HFFc6 (cell line): Measurements from ENCODE around the gene SBNO2. TPM values are rescaled to one million over a fixed set of nuclear protein-coding genes. Genes with fewer than 3 reads are reported as not detected.

Source experiments
- DNase-seq: peaks from one replicate; pipeline ENCODE4 v3.0.0-alpha.2; 2018
- H3K27ac Mint-ChIP-seq: 2 replicates; pipeline ENCODE4 v1.8.0; 2020; ENCODE audit warnings: mild to moderate bottlenecking, mixed read lengths
- H3K27me3 Mint-ChIP-seq: 2 replicates; pipeline ENCODE4 v1.8.0; 2021; ENCODE audit warnings: mild to moderate bottlenecking, moderate library complexity, mixed read lengths; ENCODE audit not compliant: insufficient read depth
- H3K36me3 Mint-ChIP-seq: 2 replicates; pipeline ENCODE4 v1.8.0; 2021; ENCODE audit warnings: low read depth, mixed read lengths
- H3K4me1 Mint-ChIP-seq: 2 replicates; pipeline ENCODE4 v1.8.0; 2020; ENCODE audit warnings: low read depth, mixed read lengths
- H3K4me3 Mint-ChIP-seq: 2 replicates; pipeline ENCODE4 v1.8.0; 2020; ENCODE audit warnings: mild to moderate bottlenecking, moderate library complexity, mixed read lengths
- H3K9me3 Mint-ChIP-seq: 2 replicates; pipeline ENCODE4 v1.8.0; 2020; ENCODE audit warnings: mild to moderate bottlenecking, mixed read lengths
- total RNA-seq, 6 experiments: library from RNA; stranded (reverse); fragmentation: NEBNext Ultra II Directional; extraction: Animal tissue kit (Norgen Biotek cat#: 25700); gene quantifications; 2 replicates in 1 of 6; 3 replicates in 5 of 6; pipeline ENCODE4 v1.2.3, GENCODE V29; 2021
- TF ChIP-seq, protein P1 (sequence below): fragments of 200-600 bp; sonication (generic); IDR thresholded peaks from 2 replicates; pipeline ENCODE4 v1.5.0; 2021; ENCODE audit warnings: antibody characterized with exemption, mild to moderate bottlenecking

SBNO2 gene
- total RNA-seq, 6 experiments from 2014 or later = 33.7 to 49.8 (median 41.5) TPM

DNA sequence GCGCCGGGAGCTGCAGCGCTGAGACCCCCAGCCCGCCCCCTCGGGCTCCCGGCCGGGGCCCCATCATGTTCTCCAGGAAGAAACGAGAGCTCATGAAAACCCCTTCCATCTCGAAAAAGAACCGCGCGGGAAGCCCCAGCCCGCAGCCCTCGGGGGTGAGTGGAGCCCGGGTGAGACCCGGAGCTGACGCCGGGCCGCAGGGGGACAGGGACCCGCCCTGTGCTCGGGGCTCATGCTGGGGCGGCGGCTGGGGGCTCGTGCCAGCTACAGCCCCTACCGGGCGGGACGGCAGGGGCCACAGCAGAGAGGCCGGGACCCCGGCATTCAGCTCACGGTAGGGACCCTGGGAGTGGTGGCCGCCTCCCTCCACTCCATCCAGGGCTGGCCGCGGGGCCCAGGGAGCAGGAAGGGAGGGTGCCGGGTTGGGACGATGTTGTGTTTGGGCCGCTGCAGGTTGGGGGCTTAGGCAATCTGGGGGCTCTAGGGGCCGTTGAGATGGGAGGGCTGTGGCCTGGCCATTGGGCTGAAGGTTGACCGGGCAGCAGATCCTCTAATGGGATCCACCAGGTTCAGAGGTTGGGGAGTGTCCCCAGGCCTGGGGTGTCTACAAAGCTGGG lies 106.6 kb downstream of the SBNO2 start:
- TF ChIP-seq, protein P1, sequence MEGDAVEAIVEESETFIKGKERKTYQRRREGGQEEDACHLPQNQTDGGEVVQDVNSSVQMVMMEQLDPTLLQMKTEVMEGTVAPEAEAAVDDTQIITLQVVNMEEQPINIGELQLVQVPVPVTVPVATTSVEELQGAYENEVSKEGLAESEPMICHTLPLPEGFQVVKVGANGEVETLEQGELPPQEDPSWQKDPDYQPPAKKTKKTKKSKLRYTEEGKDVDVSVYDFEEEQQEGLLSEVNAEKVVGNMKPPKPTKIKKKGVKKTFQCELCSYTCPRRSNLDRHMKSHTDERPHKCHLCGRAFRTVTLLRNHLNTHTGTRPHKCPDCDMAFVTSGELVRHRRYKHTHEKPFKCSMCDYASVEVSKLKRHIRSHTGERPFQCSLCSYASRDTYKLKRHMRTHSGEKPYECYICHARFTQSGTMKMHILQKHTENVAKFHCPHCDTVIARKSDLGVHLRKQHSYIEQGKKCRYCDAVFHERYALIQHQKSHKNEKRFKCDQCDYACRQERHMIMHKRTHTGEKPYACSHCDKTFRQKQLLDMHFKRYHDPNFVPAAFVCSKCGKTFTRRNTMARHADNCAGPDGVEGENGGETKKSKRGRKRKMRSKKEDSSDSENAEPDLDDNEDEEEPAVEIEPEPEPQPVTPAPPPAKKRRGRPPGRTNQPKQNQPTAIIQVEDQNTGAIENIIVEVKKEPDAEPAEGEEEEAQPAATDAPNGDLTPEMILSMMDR = no peak
- Mint-ChIP-seq H3K4me1 (peaks cover 7% of the 10 kb centered on the region; the same call in 1 of the 2 replicates), H3K36me3 (no peaks in the 10 kb centered on the region), H3K9me3 (no peaks in the 10 kb centered on the region), H3K27me3 (peaks cover 13% of the 10 kb centered on the region), H3K27ac (no peak overlapping the region), H3K4me3 (no peak overlapping the region)
- no peak for DNase-seq

DNA sequence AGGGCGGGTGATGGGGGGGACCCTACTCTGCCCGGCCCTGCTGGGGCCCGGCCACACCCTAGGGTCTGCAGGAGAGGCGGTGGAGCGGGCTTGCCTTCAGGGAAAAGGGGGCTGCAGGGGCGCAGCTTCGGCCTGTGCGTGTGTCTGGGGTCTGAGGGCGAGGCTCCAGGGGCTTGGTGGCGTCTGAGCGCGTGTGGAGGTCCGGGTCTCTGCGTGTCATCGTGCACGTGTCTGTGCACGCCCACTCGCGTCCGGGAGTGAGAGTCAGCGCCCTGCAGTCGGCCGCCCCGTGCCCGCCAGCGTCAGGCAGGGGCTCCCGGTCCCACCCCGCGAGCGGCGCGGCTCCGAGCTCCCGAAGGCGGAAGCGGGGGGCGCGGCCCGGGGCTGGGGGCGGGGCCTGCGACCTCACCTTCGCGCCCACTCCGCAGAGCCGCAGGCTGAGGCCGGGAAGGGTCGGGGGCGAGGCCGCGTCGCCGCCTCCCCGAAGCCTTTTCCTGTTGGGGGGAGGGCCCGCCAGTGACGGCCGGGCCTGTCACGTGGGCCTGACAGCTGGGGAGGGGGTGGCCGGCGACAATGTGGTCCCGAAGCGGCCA lies 107.2 kb downstream of the SBNO2 start, which contains the start of gene ARHGAP45:
TSS of gene ARHGAP45 (plus strand) at position 420 of the 593 bp plus-strand sequence. CDS start 239 bp downstream, outside the sequence.
- peaks cover 4% of the 10 kb centered on the region; the same call in 1 of the 2 replicates for H3K4me1 Mint-ChIP-seq
- no peaks in the 10 kb centered on the region for H3K36me3 Mint-ChIP-seq
- no peaks in the 10 kb centered on the region for H3K9me3 Mint-ChIP-seq
- H3K27ac Mint-ChIP-seq = no peak within 1 kb of the TSS
- H3K27me3 Mint-ChIP-seq = peaks cover 13% of the 10 kb centered on the region
- TF ChIP-seq, protein P1 = no peak
- no peak within 1 kb of the TSS for H3K4me3 Mint-ChIP-seq
- no peak for DNase-seq

DNA sequence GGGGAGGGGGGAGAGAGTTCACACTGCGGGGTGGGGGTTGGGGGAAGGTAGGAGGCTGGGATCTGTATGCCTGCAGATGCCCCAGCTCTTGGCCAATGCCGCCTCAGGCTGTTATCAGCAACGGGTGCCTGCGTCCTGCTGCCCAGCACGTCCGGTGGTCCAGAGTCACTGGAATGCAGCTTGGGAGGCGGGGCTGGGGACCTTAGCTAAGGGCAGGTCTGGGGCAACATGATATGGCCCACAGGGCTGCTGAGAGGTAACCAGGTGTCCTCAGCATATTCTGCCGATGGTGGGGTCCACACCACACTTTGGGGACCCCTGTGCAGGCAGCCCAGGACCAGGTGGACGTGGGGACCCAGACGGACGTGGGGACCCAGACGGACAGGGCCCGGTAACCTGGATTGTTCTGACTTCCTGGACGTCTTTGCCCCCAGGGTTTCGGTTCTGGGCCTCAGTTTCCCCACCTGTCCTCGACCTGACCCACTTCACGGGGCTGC lies 107.8 kb downstream of the SBNO2 start:
- no peak for DNase-seq
- Mint-ChIP-seq H3K4me3 (no peak overlapping the region), H3K4me1 (no peaks in the 10 kb centered on the region), H3K27me3 (peaks cover 13% of the 10 kb centered on the region), H3K9me3 (no peaks in the 10 kb centered on the region), H3K27ac (no peak overlapping the region), H3K36me3 (no peaks in the 10 kb centered on the region)
- TF ChIP-seq, protein P1 = no peak

DNA sequence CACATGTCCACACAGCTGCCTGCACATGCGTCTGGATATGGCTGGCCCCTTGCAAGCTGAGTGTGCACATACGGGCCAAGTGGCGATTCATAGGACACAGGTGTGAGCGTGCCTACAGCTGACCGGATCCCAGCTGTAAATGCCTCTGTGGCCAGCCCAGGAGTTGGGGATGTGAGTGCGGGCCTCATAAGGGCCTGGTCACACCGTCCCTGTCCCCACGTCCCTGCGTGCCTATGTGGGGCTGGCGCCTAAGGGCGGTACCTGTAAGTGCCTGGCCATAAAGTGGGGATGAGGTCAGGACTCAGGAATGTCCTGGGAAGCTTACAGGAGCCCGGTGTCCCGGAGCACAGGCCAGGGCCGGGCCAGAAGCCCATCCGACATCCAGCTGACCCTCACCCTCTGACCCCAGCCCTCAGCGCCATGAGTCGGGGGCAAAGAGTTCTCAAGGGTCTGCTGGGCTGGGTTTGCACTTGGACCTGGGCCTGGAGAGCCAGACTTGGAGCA lies 108.4 kb downstream of the SBNO2 start:
- TF ChIP-seq, protein P1 = no peak
- no peaks in the 10 kb centered on the region for H3K36me3 Mint-ChIP-seq
- no peak overlapping the region for H3K4me3 Mint-ChIP-seq
- H3K27ac Mint-ChIP-seq = no peak overlapping the region
- peaks cover 13% of the 10 kb centered on the region for H3K27me3 Mint-ChIP-seq
- no peaks in the 10 kb centered on the region for H3K4me1 Mint-ChIP-seq
- no peaks in the 10 kb centered on the region for H3K9me3 Mint-ChIP-seq
- no peak for DNase-seq

DNA sequence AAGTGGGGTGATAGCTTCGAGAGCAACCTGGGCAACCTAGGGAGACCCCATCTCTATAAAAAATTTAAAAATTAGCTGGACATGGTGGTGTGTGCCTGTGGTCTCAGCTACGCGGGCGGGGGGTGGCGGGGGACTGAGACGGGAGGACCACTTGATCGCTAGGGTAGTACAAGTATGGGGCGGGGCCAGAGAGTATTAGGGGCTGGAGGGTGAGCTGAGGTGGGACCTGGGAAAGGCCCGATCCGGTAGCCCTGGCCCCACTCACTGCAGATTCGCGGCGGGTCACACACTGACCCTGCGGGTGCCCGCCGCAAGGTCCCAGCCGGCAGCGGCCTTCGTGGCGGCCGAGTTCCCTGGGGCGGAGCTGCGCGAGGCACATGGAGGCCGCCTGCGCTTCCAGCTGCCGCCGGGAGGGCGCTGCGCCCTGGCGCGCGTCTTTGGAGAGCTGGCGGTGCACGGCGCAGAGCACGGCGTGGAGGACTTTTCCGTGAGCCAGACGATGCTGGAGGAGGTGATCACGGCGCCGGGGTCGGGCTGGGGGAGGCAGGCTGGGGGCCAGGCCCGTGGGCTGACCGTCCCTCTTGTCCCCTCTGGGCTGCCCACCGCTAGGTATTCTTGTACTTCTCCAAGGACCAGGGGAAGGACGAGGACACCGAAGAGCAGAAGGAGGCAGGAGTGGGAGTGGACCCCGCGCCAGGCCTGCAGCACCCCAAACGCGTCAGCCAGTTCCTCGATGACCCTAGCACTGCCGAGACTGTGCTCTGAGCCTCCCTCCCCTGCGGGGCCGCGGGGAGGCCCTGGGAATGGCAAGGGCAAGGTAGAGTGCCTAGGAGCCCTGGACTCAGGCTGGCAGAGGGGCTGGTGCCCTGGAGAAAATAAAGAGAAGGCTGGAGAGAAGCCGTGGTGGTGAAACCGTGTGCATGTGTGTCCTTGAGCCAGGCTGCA lies 109.1 kb downstream of the SBNO2 start:
- Mint-ChIP-seq H3K27me3 (peaks cover 9% of the 10 kb centered on the region), H3K4me1 (no peaks in the 10 kb centered on the region), H3K27ac (no peak overlapping the region), H3K36me3 (no peaks in the 10 kb centered on the region), H3K9me3 (no peaks in the 10 kb centered on the region), H3K4me3 (no peak overlapping the region)
- TF ChIP-seq, protein P1 = peak; percentile 81
- no peak for DNase-seq
